ENCODE results near the gene TCF12. TPM values are rescaled to one million over a fixed set of nuclear protein-coding genes. Genes with fewer than 3 reads are reported as not detected.
A peak's percentile ranks its signal among the peaks of the same experiment; 100 is the strongest.

Gene TCF12
- total and polyA plus RNA-seq, 2 donors (not counting 3 experiments of a cell fraction or from before 2014, with no cell fraction given): 72.1 to 133 TPM

DNA sequence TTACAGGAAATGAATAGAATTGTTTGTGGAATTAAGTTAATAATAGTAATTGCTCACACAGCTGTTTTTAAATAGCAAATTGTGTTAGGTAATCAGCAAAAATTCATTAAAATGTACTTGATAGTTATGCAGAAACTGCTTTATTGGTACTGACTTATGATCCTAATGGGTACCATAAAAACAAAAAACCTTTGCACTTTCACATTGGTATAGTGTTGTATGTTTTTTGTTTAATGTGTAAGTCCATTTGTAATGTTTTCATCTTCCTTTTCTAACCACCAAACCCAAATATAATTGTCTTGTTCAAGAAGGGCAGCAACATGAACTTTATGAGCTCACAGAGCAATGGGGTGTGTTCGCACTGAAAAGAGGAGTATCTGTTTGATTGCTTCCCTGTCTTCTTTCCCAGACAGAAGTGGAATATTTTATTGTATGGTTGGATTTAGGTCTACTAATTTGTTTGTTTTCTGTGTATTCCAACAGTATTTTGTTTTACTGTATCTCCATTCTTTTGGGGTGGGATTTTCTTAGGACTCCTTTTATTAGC is 135.8 kb downstream of the TCF12 start:
- no peak for TF ChIP-seq MYC (IDR thresholded peaks at IDR 0.05; ENCODE audit: low read depth, low read length)
- TF ChIP-seq, protein P1, sequence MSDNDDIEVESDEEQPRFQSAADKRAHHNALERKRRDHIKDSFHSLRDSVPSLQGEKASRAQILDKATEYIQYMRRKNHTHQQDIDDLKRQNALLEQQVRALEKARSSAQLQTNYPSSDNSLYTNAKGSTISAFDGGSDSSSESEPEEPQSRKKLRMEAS (IDR thresholded peaks at IDR 0.05; ENCODE audit: insufficient read depth, insufficient read length): no peak
- TF ChIP-seq FOS (IDR thresholded peaks at IDR 0.05; ENCODE audit: borderline replicate concordance, insufficient read depth, low read length): no peak
- no peak for TF ChIP-seq POLR2AphosphoS5 (IDR thresholded peaks at IDR 0.05; ENCODE audit: insufficient read depth, low read depth, low read length)
- TF ChIP-seq, protein P2, sequence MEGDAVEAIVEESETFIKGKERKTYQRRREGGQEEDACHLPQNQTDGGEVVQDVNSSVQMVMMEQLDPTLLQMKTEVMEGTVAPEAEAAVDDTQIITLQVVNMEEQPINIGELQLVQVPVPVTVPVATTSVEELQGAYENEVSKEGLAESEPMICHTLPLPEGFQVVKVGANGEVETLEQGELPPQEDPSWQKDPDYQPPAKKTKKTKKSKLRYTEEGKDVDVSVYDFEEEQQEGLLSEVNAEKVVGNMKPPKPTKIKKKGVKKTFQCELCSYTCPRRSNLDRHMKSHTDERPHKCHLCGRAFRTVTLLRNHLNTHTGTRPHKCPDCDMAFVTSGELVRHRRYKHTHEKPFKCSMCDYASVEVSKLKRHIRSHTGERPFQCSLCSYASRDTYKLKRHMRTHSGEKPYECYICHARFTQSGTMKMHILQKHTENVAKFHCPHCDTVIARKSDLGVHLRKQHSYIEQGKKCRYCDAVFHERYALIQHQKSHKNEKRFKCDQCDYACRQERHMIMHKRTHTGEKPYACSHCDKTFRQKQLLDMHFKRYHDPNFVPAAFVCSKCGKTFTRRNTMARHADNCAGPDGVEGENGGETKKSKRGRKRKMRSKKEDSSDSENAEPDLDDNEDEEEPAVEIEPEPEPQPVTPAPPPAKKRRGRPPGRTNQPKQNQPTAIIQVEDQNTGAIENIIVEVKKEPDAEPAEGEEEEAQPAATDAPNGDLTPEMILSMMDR (IDR thresholded peaks at IDR 0.05; ENCODE audit: extremely low read depth in 1 of 2, insufficient read depth in 1 of 2, low read depth in 1 of 2, low read length in 2 of 2): no peak
- TF ChIP-seq GATA2 (IDR thresholded peaks at IDR 0.05; ENCODE audit: insufficient read depth, insufficient read length, low read depth, low read length): no peak
- no peak for TF ChIP-seq EZH2 (IDR thresholded peaks at IDR 0.05; ENCODE audit: borderline replicate concordance, low read depth, low read length, severe bottlenecking)
- TF ChIP-seq JUN (IDR thresholded peaks at IDR 0.05; ENCODE audit: borderline replicate concordance, insufficient read depth, insufficient read length, low read depth): no peak
- no peak for TF ChIP-seq POLR2A (IDR thresholded peaks at IDR 0.05; ENCODE audit: low read depth, low read length)
- H3K9me3 ChIP-seq (replicated peaks; ENCODE audit: control insufficient read depth, insufficient read depth, low read length): no peaks in the 10 kb centered on the region
- H3K4me3 ChIP-seq (replicated peaks in 1 of 3; ENCODE audit: insufficient read depth in 1 of 3, low read depth in 1 of 3, low read length in 3 of 3): no peak overlapping the region
- POLR2A ChIA-PET: no interaction called here
- intact Hi-C loops (cut with micrococcal nuclease): no loop called here
- H2AFZ ChIP-seq (ENCODE audit: low read depth, low read length): no peak overlapping the region
- no peaks in the 10 kb centered on the region for H3K27me3 ChIP-seq (ENCODE audit: control insufficient read depth in 2 of 2, insufficient read depth in 2 of 2, low read length in 2 of 2)
- no peak overlapping the region for H3K9ac ChIP-seq (replicated peaks; ENCODE audit: extremely low read depth, insufficient read depth, low read length)
- peak overlapping the region; percentile 58 for H3K4me2 ChIP-seq (ENCODE audit: insufficient read depth, low read length)
- BruUV-seq (replicated peaks): no TSS peak
- H3K36me3 ChIP-seq (ENCODE audit: control insufficient read depth in 2 of 2, extremely low read depth in 1 of 2, insufficient read depth in 2 of 2, low read length in 2 of 2): no peaks in the 10 kb centered on the region
- H3K4me1 ChIP-seq (ENCODE audit: control insufficient read depth, extremely low read depth, insufficient read depth, low read length): peaks cover 35% of the 10 kb centered on the region
- H3K9me1 ChIP-seq (replicated peaks; ENCODE audit: control insufficient read depth, extremely low read depth, insufficient read depth, low read length): no peaks in the 10 kb centered on the region
- dilution Hi-C loops (cut with MboI; ENCODE audit: extremely low pct_ligation_motif_present, low sequenced_read_pairs): no loop called here
- peak overlapping the region; percentile 17 for H3K27ac ChIP-seq (ENCODE audit: insufficient read depth, low read depth, low read length)
- DNase-seq (ENCODE audit: low read depth, low spot score) (peak; percentile 37), FAIRE-seq (no peak)
- CTCF ChIA-PET: interaction anchor here (0.6 to 1.5 kb wide), 6 partner anchors 21 to 1649 kb away, joined by 3 to 7 read pairs (median 3); no protein-coding TSS in a partner anchor
- H4K20me1 ChIP-seq (replicated peaks; ENCODE audit: control insufficient read depth, extremely low read depth, insufficient read depth, low read length): peaks cover 9% of the 10 kb centered on the region
- H3K79me2 ChIP-seq (ENCODE audit: control insufficient read depth, insufficient read depth, low read length): peaks cover 94% of the 10 kb centered on the region
